Fibroblast of skin of left quadriceps (primary cell): ENCODE measurements around the gene KIF15.

Experiments
- DNase-seq, 2 experiments: peaks; one replicate each; pipeline ENCODE4 v3.0.0-alpha.2; 2013; ENCODE audit warnings: low read depth in 2 of 2

The KIF15 gene

DNA sequence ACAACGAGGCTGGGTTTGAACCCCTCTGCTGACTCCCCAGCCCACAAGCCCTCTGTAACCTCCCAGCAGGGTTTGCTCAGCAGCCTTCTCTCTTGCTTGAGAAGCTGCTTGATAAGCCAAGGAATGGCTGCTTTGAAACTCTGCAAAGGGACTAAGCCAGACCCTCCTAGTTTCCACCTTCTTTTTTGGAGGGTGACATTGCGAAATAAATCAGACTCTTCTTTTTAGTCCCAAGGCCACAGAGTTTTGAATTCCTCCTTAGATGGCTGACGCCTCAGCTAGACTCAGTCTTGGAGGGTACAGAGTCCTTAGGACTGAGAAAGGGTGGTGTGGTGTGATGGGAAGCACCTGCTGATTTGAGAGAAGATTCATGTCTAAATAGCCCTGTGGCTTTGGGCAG lies 114.0 kb downstream of the KIF15 start:
- no peak for DNase-seq

DNA sequence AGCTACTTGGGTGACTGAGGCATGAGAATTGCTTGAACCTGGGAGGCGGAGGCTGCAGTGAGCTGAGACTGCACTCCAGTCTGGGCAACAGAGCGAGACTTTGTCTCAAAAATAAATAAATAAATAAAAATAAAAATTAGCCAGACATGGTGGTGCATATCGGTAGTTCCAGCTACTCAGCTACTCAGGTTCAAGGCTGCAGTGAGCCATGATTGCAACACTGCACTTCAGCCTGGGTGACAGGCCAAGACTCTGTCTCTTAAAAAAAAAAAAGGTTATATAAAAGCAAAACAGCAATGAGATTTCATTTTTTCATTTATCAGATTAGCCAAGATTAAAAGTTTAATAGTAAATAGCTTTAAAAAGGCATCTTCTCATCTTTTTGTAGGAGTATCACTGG lies 115.7 kb downstream of the KIF15 start:
- DNase-seq: no peak

DNA sequence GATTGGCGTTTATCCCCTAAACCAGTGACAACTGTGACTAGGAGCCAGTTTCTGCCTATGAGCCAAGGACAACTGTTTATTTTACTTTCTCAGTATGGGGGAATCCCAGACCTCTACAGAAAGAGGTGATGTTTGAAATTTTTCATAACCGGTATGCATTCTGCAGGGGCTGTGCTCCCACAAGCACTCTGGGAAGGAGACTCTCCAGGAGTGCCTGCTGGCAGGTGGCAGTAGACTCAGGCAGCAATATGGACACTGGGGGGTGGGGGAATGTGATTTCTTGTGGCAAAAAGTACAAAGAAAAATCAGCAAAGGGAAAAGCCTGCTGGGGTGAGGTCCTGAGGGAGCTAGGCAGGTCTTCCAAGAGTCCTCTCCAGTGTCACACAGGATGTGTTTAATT lies 118.7 kb downstream of the KIF15 start:
- no peak for DNase-seq

DNA sequence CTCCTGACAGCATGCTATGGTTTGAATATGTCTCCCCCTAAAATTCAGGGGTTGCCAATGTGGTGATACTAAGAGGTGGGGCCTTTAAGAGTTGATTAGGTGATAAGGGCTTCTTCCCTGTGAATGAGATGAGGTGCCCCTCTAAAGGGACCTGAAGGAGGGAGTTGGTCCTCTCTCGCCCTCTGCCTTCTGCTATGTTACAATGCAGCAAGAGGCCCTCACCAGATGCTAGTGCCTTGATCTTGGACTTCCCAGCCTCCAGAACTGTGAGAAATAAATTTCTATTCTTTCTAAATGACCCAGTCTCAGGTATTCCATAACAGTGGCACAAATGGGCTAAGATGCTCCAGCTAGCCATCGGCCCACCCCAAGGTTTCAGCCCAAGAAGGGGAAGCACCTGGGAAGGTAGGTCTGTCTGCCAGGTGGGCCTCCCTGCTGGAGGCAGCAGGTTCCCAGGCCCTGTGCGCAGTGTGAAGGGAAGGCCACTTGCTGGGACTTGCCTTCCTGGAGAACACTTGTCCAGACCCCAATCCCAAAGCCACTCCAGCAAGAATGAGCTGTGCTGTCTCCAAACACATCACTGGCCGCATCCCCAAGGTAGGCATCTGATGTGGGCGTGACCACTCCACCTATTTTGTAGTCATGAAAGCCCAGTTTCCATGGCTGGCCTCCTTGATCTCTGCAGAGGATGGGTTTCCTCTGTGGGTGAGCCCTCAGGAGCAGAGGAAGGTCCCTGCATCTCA lies 121.8 kb downstream of the KIF15 start:
- no peak for DNase-seq

DNA sequence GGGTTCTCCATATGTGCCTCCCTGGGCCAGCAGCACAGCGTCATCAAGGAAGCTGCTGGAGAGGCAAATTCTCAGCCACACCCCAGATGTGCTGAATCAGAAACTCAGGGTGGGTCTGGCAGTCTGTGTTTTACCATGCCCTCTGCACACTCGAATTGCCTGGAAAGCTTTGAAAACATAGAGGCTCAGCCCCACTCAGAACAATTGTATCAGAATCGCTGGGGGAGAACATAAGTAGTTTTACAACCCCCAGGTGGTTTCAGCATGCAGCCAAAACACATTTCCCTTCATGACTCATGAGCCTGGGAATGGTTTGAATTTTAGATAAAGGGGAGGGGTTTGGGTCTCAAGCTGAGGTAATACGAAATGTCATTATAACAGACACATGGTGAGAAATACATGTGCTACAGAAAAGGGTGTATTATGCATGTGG lies 122.4 kb downstream of the KIF15 start:
- peak; percentile 96 to 97 for DNase-seq

DNA sequence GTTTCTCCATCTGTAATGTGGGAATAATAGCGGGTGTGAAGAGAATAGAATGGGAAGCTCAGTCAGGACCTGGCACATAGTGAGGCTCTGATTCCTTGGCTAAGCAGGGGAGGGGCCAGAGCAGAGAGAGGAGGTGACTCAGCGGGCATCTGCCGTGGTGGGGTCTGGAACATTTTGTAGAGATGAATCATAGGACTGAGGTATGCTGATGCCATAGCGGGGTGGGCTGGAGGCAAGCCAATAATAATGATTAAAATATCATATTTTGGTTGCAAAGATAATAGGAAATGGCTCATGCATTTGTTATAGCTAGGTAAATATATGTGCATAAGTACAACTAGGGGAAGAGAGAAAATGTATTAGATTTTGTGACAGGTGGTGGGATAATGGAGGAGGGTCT lies 124.0 kb downstream of the KIF15 start:
- DNase-seq: peak; percentile 81 to 82

GRCh38 chr3:44886561-44886960 lies 125.0 kb downstream of the KIF15 start:
- no peak for DNase-seq

- DNase-seq: no peak
Measured at GRCh38 chr3:44887101-44887500, 125.5 kb downstream of the KIF15 start.

- no peak for DNase-seq
Measured at GRCh38 chr3:44890258-44890657, 128.7 kb downstream of the KIF15 start.

- no peak for DNase-seq
Measured at GRCh38 chr3:44890852-44891251, 129.3 kb downstream of the KIF15 start.

- DNase-seq: no peak
Measured at GRCh38 chr3:44892689-44893088, 131.1 kb downstream of the KIF15 start.

DNA sequence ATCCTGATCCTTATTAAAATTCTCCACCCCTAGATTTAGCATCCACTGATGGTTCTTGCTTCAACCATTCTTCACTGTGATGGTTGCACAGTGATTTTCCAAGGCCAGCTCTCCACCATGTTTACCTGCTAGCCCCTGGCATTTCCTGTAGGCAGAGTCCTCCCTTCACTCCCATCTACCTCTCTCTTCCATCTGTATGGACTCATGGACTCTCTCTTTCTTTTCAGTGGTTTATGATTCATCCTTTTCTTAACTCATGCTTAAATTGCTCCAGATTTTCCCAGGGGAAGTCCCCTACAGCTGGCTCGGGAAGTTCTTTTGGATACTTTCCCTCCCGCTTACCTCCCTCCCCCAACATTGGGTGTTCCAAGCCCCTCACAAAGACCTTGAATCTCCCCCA lies 131.5 kb downstream of the KIF15 start:
- DNase-seq: peak; percentile 22 to 49

DNA sequence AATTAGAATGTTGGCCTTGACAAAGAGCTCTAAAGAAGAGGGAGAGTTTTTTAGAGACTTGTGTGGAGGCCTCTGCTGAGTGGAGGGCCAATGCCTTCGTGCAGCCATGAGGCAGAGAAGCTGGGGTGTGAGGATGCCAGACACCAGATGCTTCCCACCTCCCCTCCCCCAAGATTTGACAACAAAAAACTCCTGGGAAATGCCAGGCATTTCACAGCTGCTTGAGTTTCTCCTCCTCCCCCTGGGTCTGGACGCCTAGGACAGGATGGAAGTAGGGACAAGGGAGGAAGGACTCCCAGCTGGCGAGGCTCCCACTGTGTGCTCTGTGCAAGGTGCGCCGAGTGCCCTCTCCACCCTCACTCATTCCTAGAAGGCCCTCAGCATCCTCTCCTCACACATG lies 132.9 kb downstream of the KIF15 start:
- DNase-seq: no peak

DNA sequence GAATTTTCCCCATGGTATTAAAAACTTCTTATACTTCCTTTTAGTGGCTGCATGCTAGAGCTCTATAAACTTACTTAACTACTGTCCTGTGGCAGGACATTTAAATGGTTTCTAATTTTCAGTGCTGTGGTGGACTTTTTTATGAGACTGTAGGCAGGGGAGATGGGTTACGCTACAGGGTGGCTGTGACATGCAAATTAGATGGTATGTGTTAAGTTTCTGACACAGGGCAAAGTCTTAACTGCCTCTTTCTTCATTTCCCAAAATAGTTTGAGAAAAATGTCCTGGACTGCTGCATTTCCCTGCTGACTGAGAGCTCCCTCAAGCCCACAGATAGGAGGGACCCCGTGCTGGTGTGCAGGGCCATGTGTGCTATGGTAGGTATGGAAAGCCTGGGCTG lies 134.8 kb downstream of the KIF15 start:
- no peak for DNase-seq

- DNase-seq: no peak
Measured at GRCh38 chr3:44899683-44900367, 138.2 kb downstream of the KIF15 start.

DNA sequence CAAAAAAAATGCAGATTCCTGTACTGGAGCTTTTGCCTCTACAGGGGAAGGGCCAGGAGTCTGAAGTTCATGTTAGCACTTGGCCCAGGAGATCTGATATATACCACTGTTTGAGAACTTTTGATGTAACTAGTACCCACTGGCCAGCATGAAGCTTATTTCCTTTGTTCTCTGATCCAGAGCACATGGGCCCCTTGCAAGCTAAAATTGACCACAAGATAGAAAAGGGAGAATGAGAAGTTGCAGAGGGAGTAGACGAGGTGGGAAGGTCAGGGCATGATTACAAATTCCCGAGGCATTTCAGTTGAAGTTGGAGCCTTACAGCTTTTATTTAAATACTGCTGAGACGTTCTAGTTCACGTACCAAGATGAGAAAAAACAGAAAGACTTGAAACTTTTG lies 141.0 kb downstream of the KIF15 start:
- DNase-seq: no peak
